Smooth muscle cell (in vitro differentiated cells): ENCODE measurements around the gene FCAMR. TPM values are rescaled to one million over a fixed set of nuclear protein-coding genes. Genes with fewer than 3 reads are reported as not detected.

ENCODE experiments used
- DNase-seq: peaks from one replicate; lab custom pipeline; 2025; ENCODE audit not compliant: unreplicated experiment; lab: John Stamatoyannopoulos, UW
- H2AFZ ChIP-seq: fragments of 200-600 bp; sonication (generic); 2 replicates; pipeline ENCODE4 v1.6.0; 2016; ENCODE audit warnings: antibody characterized with exemption, low read depth, mild to moderate bottlenecking
- H3F3A ChIP-seq: fragments of 200-600 bp; sonication (generic); 2 replicates; pipeline ENCODE4 v1.6.0; 2017; ENCODE audit warnings: antibody characterized with exemption, low read depth
- H3K27ac ChIP-seq: fragments of 200-600 bp; sonication (generic); 2 replicates; pipeline ENCODE4 v1.5.1; 2016; ENCODE audit warnings: low read depth, mild to moderate bottlenecking
- H3K27me3 ChIP-seq: fragments of 200-600 bp; sonication (generic); 2 replicates; pipeline ENCODE4 v1.6.1; 2016; ENCODE audit warnings: low read depth, mild to moderate bottlenecking
- H3K36me3 ChIP-seq: fragments of 200-600 bp; sonication (generic); 2 replicates; pipeline ENCODE4 v1.5.1; 2016; ENCODE audit warnings: low read depth
- H3K4me1 ChIP-seq: fragments of 200-600 bp; sonication (generic); 2 replicates; pipeline ENCODE4 v1.5.1; 2016; ENCODE audit warnings: low read depth
- H3K4me2 ChIP-seq: fragments of 200-600 bp; sonication (generic); 2 replicates; pipeline ENCODE4 v1.6.0; 2016; ENCODE audit warnings: mild to moderate bottlenecking
- H3K4me3 ChIP-seq: fragments of 200-600 bp; sonication (generic); 2 replicates; pipeline ENCODE4 v1.5.1; 2016; ENCODE audit warnings: mild to moderate bottlenecking
- H3K79me2 ChIP-seq: fragments of 200-600 bp; sonication (generic); 2 replicates; pipeline ENCODE4 v1.6.0; 2016; ENCODE audit warnings: low read depth, mild to moderate bottlenecking
- H3K9ac ChIP-seq: fragments of 200-600 bp; sonication (generic); 2 replicates; pipeline ENCODE4 v1.6.0; 2016; ENCODE audit warnings: low read depth
- H3K9me3 ChIP-seq: fragments of 200-600 bp; sonication (generic); replicated peaks from 2 replicates; pipeline ENCODE4 v1.5.1; 2016; ENCODE audit warnings: low read depth
- H4K20me1 ChIP-seq: fragments of 200-600 bp; sonication (generic); 2 replicates; pipeline ENCODE4 v1.6.0; 2016; ENCODE audit warnings: low read depth
- CTCF ChIP-seq: fragments of 200-600 bp; sonication (generic); IDR thresholded peaks from 2 replicates; pipeline ENCODE4 v1.5.1; 2017; ENCODE audit warnings: borderline replicate concordance, mild to moderate bottlenecking, antibody characterized with exemption; ENCODE audit not compliant: insufficient read depth, poor library complexity, severe bottlenecking
- WGBS: methylation state at CpG from one replicate; pipeline ENCODE4 v1.1.7; 2016; ENCODE audit warnings: low lambda C conversion rate; 5-methylcytosine and 5-hydroxymethylcytosine counted together
- polyA plus RNA-seq: library from polyadenylated mRNA; unstranded; fragments of >200 nt; fragmentation: Nextera tagmentation; extraction: Ambion mirVana; gene quantifications from 2 replicates; pipeline ENCODE4 v1.2.1, GENCODE V29; 2016
- total RNA-seq: library from RNA; depleted of rRNA; stranded (reverse); fragments of >200 nt; gene quantifications from 2 replicates; pipeline ENCODE4 v1.2.3, GENCODE V29; 2014

Gene FCAMR
- total and polyA plus RNA-seq, 2 experiments from 2014 or later: not detected

- Histone ChIP-seq H2AFZ (no peak overlapping the region), H3K27ac (no peak overlapping the region), H3K4me1 (peaks cover 3% of the 10 kb centered on the region), H3K4me3 (no peak overlapping the region), H4K20me1 (no peaks in the 10 kb centered on the region), H3K27me3 (no peaks in the 10 kb centered on the region), H3K9ac (no peak overlapping the region), H3K36me3 (no peaks in the 10 kb centered on the region), H3K9me3 (no peaks in the 10 kb centered on the region), H3K79me2 (no peaks in the 10 kb centered on the region), H3F3A (peaks cover 4% of the 10 kb centered on the region), H3K4me2 (no peak overlapping the region)
- TF ChIP-seq CTCF: no peak
- no peak for DNase-seq
- WGBS: 95% methylated on average over 10 of the region's 10 CpGs
These were observed 39.1 kb upstream of the FCAMR start for GRCh38 chr1:207009182-207009850.

GRCh38 chr1:207007352-207008033 is 37.2 kb upstream of the FCAMR start:
- DNase-seq: no peak
- Histone ChIP-seq H3K4me1 (peaks cover 6% of the 10 kb centered on the region), H3K36me3 (no peaks in the 10 kb centered on the region), H3K9me3 (no peaks in the 10 kb centered on the region), H3K27me3 (no peaks in the 10 kb centered on the region), H3K27ac (peak overlapping the region; percentile 78), H3K4me3 (no peak overlapping the region), H3K79me2 (no peaks in the 10 kb centered on the region), H3K9ac (peak overlapping the region; percentile 29), H2AFZ (peak overlapping the region; percentile 48), H3F3A (peaks cover 4% of the 10 kb centered on the region), H3K4me2 (peak overlapping the region; percentile 4), H4K20me1 (no peaks in the 10 kb centered on the region)
- 53% methylated on average over 5 of the region's 5 CpGs for WGBS
- no peak for TF ChIP-seq CTCF

- TF ChIP-seq CTCF: no peak
- Histone ChIP-seq H2AFZ (no peak overlapping the region), H3K9me3 (no peaks in the 10 kb centered on the region), H3K4me3 (no peak overlapping the region), H4K20me1 (no peaks in the 10 kb centered on the region), H3K4me2 (peak overlapping the region; percentile 4), H3K79me2 (no peaks in the 10 kb centered on the region), H3K27ac (peak overlapping the region; percentile 78), H3F3A (peaks cover 4% of the 10 kb centered on the region), H3K36me3 (no peaks in the 10 kb centered on the region), H3K27me3 (no peaks in the 10 kb centered on the region), H3K4me1 (peaks cover 6% of the 10 kb centered on the region), H3K9ac (peak overlapping the region; percentile 29)
- DNase-seq: no peak
- WGBS: 59% methylated on average over 3 of the region's 3 CpGs
These were observed 36.7 kb upstream of the FCAMR start for GRCh38 chr1:207006914-207007313.

GRCh38 chr1:207006083-207006482 is 35.8 kb upstream of the FCAMR start:
- 94% methylated on average over 3 of the region's 3 CpGs for WGBS
- H3K4me2 ChIP-seq: no peak overlapping the region
- no peak for DNase-seq

More at GRCh38 chr1:207006083-207006482, 35.8 kb upstream of the FCAMR start:
- Histone ChIP-seq H3K4me3 (no peak overlapping the region), H3K79me2 (no peaks in the 10 kb centered on the region), H3K9me3 (no peaks in the 10 kb centered on the region), H3K36me3 (no peaks in the 10 kb centered on the region), H3K4me1 (peaks cover 6% of the 10 kb centered on the region), H3F3A (peaks cover 4% of the 10 kb centered on the region), H3K27ac (no peak overlapping the region), H2AFZ (no peak overlapping the region), H4K20me1 (no peaks in the 10 kb centered on the region), H3K27me3 (no peaks in the 10 kb centered on the region), H3K9ac (no peak overlapping the region)
- TF ChIP-seq CTCF: no peak
